Natural killer cell treated with Interleukin-12 subunit alpha and Interleukin-12 subunit beta and Interleukin-15 and Interleukin-18, amount 100 ng/mL, for 72 hours (primary cell): ENCODE results near the gene SETD6. TPM values are rescaled to one million over a fixed set of nuclear protein-coding genes. Genes with fewer than 3 reads are reported as not detected.

Source experiments
- ATAC-seq, 2 donors: fragments of 150-1000 bp; cut with Tn5 transposase in 1 of 2; sonication (Bioruptor Pico), chemical (Tn5 transposase) in 1 of 2; 2 replicates each; pipeline ENCODE4 v1.10.0; 2021
- DNase-seq: peaks from one replicate; pipeline ENCODE4 v3.0.0; 2022; ENCODE audit warnings: low spot score
- H3K27ac Mint-ChIP-seq, 2 donors: 1 replicate in 1 of 2; 2 replicates in 1 of 2; pipeline ENCODE4 v1.8.0; 2022; ENCODE audit warnings: mixed read lengths in 2 of 2, mild to moderate bottlenecking in 1 of 2, moderate library complexity in 1 of 2
- H3K27me3 Mint-ChIP-seq, 2 donors: 1 replicate in 1 of 2; 2 replicates in 1 of 2; pipeline ENCODE4 v1.8.0; 2022; ENCODE audit warnings: mixed read lengths in 2 of 2
- H3K36me3 Mint-ChIP-seq: one replicate; pipeline ENCODE4 v1.8.0; 2022; ENCODE audit warnings: mixed read lengths
- H3K4me1 Mint-ChIP-seq, 2 donors: 1 replicate in 1 of 2; 2 replicates in 1 of 2; pipeline ENCODE4 v1.8.0; 2022; ENCODE audit warnings: low read depth in 2 of 2, mixed read lengths in 2 of 2, mild to moderate bottlenecking in 1 of 2
- H3K4me3 Mint-ChIP-seq: one replicate; pipeline ENCODE4 v1.8.0; 2022; ENCODE audit warnings: mixed read lengths
- H3K9me3 Mint-ChIP-seq: 2 replicates; pipeline ENCODE4 v1.8.0; 2022; ENCODE audit warnings: mixed read lengths
- total RNA-seq, 2 donors: library from RNA; stranded (reverse); gene quantifications; one replicate each; pipeline ENCODE4 v1.2.3, GENCODE V29; 2022

The SETD6 gene
- total RNA-seq, 2 donors from 2014 or later: 16.4 to 29.1 TPM

DNA sequence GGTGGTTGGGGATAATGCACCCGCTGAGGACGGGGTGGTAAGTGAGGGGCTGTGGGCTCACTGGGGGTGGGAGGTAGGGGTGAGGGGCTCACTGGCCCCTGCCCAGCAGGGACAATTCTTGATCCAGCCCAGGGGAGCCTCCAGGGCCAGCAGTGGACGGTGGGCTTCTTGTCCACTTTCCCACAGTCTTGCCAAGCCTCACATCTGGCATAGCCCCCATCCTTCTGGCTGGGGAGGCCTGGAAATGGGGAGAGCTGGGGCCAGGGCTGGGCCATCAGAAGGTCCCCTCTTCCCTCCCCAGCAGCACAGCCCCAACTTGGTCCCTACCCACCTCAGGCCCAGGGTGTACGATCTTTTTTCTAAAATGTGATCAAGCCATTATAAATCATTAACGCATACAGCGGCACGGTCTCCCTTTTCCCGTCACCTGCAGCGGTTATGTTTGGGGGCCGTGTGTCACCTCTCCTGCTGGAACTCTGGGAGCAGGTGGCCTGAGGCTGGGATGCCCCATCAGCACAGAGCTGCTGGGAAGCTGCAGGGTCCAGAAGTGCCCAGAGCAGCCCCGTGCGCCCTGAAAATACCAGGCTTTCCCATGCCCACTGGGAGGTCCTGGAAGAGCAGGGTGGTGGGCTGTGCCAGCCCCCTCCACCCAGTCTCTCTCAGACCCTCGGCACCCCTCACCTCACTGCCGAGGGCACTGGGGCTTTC lies 7.2 kb upstream of the SETD6 start:
- DNase-seq (no peak), ATAC-seq (no peak)
- no peak overlapping the region for H3K4me3 Mint-ChIP-seq
- no peaks in the 10 kb centered on the region for H3K27me3 Mint-ChIP-seq
- H3K4me1 Mint-ChIP-seq: peaks cover 0 to 6% of the 10 kb centered on the region in 2 donors
- no peaks in the 10 kb centered on the region for H3K9me3 Mint-ChIP-seq
- no peak overlapping the region for H3K27ac Mint-ChIP-seq
- no peaks in the 10 kb centered on the region for H3K36me3 Mint-ChIP-seq

DNA sequence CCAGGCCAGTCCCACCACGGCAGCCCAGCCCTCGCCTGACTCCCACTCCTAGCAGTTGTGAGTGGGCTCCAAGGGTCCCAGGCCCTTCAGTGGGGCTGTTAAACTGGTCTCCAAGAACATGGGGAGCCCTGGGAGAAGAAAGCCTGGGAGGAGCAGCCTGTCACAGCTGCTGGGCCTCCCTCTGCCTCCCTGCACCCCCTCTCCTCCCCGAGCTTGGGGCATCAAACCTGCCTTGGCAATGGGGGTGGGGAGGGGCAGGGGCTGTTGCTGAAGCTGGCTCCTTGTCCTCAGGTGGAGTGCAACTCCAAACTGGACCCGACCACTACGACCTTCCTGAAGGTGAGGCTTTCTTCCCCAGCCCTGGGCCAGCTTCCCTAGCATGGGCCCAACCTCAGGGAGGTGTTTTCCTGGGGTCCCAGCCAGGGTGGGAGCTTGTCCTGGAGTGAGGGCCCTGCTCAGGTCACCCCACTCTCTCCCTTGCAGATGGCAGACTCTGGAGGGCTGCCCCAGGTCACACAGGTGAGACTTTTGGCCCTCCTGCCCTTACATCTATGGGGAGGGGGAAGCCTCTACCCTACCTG lies 6.6 kb upstream of the SETD6 start:
- DNase-seq: no peak
- no peak overlapping the region for H3K27ac Mint-ChIP-seq
- no peaks in the 10 kb centered on the region for H3K36me3 Mint-ChIP-seq
- no peaks in the 10 kb centered on the region for H3K27me3 Mint-ChIP-seq
- H3K9me3 Mint-ChIP-seq: no peaks in the 10 kb centered on the region
- no peak for ATAC-seq
- no peak overlapping the region for H3K4me3 Mint-ChIP-seq
- H3K4me1 Mint-ChIP-seq: peaks cover under 1 to 6% of the 10 kb centered on the region in 2 donors

DNA sequence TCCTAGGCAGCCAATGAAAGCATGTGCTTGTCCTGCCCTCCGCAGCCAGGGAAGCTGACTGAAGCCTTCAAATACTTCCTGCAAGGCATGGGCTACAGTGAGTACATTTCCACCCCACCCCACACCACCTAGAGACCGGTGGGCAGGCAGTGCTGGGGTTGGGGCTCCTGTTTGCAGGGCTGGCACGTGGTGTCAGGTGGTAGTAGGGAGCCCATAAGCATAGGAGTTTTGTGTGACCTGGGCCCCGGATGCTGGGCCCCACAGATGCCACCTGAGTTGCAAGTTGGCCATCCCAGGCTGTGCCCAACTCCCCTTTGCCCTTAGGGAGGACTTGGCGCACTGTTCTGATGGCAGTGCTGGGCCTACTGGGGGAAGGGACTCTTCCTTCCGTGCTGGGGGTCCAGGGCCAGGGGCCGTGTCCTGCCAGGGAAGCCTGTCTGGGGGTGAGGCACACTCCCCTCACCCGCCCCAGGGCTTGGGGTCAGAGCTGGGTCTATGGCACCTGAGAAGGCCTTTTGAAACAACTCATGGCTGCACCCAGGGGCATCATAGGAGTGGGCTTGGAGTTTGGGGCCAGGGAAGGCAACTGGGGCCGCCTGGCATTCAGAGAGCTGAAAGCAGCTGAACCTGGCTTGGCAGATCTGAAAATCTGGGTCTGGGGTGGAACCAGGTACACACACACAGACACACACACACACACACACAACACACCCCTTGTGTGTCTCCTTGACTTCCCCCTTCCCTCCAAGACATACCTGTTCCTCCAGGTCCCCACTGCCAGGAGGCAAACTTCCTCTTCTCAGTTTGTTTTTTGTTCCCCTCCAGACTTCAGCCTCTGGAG lies 5.8 kb upstream of the SETD6 start:
- no peak for ATAC-seq

DNA sequence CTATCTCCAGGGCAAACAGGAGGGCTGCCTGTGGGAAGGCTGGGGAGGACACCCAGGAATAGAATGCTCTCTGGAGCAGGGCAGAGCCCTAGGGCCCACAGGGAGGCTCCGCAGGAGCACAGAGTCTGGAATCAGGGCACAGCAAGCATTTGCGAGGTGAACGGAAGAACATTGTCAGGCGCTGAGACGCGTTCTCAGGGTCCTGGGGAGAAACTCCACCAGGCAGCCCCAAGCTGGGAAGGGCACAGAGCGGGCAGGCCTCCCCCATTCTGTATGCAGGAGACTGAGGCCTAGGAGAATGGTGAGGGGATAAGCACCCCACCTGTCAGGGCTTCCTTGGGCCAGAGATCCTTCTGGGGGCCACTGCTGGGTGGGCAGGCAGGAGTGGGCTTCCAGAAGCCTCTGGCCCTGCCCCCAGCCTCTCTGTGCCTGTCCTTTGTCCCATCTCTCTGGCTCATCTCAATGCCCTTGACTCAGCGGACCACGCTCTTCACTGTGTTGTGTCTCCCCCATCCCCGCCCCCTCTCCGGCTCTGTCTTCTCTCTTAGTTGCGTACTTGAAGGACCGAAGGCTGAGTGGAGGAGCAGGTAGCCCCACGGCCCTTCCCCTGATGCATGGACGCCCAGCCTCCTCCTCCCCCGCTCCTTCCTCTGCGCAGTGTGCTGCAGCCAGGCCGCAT lies 5.1 kb upstream of the SETD6 start:
- no peaks in the 10 kb centered on the region for H3K9me3 Mint-ChIP-seq
- H3K4me1 Mint-ChIP-seq: peaks cover 13 to 16% of the 10 kb centered on the region in 2 donors
- no peak overlapping the region for H3K27ac Mint-ChIP-seq

More for the DNA sequence above, 5.8 kb upstream of the SETD6 start:
- no peaks in the 10 kb centered on the region for H3K36me3 Mint-ChIP-seq
- H3K27me3 Mint-ChIP-seq: no peaks in the 10 kb centered on the region
- H3K4me1 Mint-ChIP-seq: peaks cover 5 to 10% of the 10 kb centered on the region in 2 donors
- no peak for DNase-seq
- H3K9me3 Mint-ChIP-seq: no peaks in the 10 kb centered on the region
- no peak overlapping the region for H3K27ac Mint-ChIP-seq
- no peak overlapping the region for H3K4me3 Mint-ChIP-seq

DNA sequence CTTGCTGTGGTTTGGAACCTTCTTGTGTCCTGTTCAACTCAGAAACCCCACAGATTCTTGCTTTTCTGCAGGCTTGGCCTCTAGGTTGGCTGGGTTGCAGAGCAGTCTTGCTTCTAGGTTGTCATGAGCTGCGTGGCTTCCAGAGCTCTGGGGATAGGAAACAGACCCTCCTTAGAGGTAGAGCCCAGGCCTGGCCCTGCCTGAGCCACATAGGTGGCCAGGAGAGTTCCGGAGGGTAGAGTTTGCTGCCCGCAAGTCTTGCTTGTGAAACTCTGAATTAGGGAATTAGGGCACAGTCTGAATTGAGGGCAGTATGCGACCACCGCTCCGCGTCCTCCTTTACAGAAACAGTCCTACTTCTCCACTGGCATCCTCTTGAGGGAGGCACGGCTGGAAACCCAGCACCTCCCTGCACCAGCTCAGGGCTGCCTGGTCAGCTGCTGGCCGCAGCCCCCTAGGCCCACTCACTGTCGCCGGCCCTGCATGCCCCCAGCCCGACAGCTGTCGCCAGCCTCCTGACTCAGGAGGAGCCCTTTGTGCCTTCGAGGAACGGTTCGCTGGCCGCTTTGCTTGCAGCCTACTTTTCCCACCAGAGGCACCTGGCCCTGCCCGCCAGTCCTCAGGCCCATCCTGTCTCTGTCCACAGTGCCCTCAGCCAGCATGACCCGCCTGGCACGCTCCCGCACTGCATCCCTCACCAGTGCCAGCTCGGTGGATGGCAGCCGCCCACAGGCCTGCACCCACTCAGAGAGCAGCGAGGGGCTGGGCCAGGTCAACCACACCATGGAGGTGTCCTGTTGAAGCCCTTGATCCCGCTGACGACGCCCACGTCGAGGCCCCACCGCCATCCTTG lies 4.3 kb upstream of the SETD6 start:
- no peaks in the 10 kb centered on the region for H3K36me3 Mint-ChIP-seq
- H3K27me3 Mint-ChIP-seq: no peaks in the 10 kb centered on the region
- DNase-seq: no peak
- H3K27ac Mint-ChIP-seq: no peak overlapping the region
- H3K4me1 Mint-ChIP-seq: peaks cover 14 to 16% of the 10 kb centered on the region in 2 donors
- ATAC-seq: no peak
- no peaks in the 10 kb centered on the region for H3K9me3 Mint-ChIP-seq
- no peak overlapping the region for H3K4me3 Mint-ChIP-seq

More for the DNA sequence above, 5.1 kb upstream of the SETD6 start:
- Mint-ChIP-seq H3K27me3 (no peaks in the 10 kb centered on the region), H3K36me3 (no peaks in the 10 kb centered on the region), H3K4me3 (no peak overlapping the region)
- ATAC-seq: no peak
- DNase-seq: no peak

DNA sequence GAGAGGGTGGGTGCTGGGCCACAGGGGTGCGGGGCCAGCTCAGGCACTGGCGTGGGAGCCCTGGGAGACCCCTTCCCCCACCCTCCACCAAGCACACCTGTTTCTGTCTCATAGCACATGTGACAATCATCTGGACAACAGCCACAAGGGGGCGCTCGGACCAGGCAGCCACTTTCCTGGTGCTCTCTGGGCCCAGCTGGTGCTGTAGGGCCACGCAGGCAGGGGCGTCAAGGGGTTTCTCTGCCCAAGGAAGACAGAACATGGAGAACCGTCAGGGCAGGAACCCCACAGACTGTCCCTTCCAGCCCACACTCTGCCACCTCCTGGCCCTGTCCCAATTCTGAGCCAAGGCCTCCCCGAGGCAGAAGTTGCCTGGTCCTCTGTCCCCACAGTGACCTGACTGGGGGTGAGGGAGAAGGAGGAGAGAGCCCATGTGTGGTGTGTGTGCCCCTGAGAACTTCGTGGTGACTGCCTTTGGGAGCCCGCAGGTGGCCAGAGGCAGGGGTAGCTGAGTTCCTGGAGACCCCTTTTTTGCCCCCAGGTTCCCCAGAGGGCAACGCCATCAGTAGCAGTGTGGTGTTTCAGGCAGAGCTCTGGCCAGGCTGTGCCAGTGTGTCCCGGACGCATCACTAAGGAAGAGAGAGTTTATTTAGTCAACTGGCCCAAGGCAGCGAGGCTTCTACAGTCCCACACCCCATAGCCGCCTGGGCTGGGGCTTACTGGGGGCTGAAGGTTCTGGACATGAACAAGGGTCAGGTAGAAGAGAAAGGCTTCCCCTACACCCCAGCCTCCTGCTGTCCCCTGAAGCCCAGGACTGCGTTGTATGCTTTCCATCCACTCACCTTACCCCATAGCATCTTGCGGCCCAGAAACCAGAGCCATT lies 3.1 kb upstream of the SETD6 start:
- Mint-ChIP-seq H3K4me1 (peaks cover 19 to 20% of the 10 kb centered on the region in 2 donors), H3K9me3 (no peaks in the 10 kb centered on the region), H3K27me3 (no peaks in the 10 kb centered on the region), H3K27ac (peak overlapping the region in 1 of 2 donors; percentile 53), H3K36me3 (no peaks in the 10 kb centered on the region), H3K4me3 (no peak overlapping the region)
- DNase-seq: peak; percentile 80
- ATAC-seq: no peak

DNA sequence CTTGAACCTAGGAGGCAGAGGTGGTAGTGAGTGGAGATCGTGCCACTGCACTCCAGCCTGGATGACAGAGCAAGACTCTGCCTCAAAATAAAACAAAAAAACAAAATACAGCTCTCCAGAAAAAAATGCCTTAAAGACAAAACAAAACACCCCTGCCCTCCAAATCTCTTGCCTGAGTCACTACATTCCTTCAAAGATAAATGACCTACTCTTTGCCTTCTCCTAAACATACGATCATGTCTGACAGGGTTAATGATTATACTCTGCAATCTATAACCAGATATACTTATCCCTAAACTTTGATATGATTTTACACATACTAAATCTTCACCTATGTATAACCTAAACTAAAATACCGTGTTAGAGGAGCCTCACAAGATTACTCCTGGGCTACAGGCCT lies 1.4 kb upstream of the SETD6 start:
- H3K9me3 Mint-ChIP-seq: no peaks in the 10 kb centered on the region
- no peak overlapping the region for H3K27ac Mint-ChIP-seq
- no peak for ATAC-seq
- no peak for DNase-seq
- H3K36me3 Mint-ChIP-seq: peaks cover 8% of the 10 kb centered on the region
- H3K27me3 Mint-ChIP-seq: no peaks in the 10 kb centered on the region
- peaks cover 25 to 29% of the 10 kb centered on the region in 2 donors for H3K4me1 Mint-ChIP-seq
- H3K4me3 Mint-ChIP-seq: no peak overlapping the region

DNA sequence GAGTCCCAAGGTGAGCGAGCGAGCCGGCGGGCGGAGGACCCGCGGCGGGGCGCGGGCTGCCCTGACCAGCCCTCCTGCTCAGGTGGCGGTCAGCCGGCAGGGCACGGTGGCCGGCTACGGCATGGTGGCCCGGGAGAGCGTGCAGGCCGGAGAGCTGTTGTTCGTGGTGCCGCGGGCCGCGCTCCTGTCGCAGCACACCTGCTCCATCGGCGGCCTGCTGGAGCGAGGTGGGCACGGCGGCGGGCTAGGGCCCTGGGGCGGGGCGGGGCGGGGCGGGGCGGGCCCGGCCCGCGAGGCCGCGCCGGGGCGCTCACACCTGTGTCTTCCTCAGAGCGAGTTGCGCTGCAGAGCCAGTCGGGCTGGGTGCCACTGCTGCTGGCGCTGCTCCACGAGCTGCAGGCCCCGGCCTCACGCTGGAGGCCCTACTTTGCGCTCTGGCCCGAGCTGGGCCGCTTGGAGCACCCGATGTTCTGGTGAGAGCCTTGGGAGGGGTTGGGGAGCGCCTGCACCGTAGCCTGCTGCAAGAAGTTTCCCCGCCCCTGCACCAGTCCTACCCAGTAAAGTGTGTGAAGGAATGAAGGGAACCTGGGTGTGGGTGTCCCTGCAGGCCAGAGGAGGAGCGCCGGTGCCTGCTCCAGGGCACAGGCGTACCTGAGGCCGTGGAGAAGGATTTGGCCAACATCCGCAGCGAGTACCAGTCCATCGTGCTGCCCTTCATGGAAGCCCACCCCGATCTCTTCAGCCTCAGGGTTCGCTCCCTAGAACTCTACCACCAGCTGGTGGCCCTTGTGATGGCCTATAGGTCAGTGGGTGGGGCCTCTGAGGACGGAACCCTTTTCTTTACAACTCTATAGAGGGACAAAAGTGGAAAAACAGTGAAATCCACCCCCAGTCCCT lies 802 bp downstream of the SETD6 start:
- Mint-ChIP-seq H3K4me3 (peak overlapping the region; percentile 96), H3K27ac (peak overlapping the region in 1 of 2 donors; percentile 72), H3K27me3 (no peaks in the 10 kb centered on the region), H3K36me3 (peaks cover 12% of the 10 kb centered on the region), H3K4me1 (peaks cover 25 to 29% of the 10 kb centered on the region in 2 donors), H3K9me3 (no peaks in the 10 kb centered on the region)
- peak; percentile 59 to 63 for ATAC-seq
- no peak for DNase-seq

DNA sequence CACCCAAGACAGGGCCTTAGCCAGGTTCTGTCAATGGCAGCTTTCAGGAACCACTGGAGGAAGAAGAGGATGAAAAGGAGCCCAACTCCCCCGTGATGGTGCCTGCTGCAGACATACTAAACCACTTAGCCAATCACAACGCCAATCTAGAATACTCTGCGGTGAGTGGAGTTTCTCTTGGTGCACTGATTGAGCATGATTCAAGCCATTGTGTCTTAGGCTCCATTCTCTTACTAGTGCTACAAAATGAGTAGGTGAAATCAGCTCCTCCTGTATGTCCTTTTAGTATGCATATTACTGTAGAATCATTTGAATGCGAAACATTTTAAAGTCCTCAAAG lies 1.4 kb downstream of the SETD6 start:
- Mint-ChIP-seq H3K36me3 (peaks cover 12% of the 10 kb centered on the region), H3K9me3 (no peaks in the 10 kb centered on the region), H3K4me3 (peak overlapping the region; percentile 58), H3K27me3 (no peaks in the 10 kb centered on the region), H3K4me1 (peaks cover 25 to 29% of the 10 kb centered on the region in 2 donors), H3K27ac (peak overlapping the region in 1 of 2 donors; percentile 43)
- no peak for ATAC-seq
- no peak for DNase-seq

DNA sequence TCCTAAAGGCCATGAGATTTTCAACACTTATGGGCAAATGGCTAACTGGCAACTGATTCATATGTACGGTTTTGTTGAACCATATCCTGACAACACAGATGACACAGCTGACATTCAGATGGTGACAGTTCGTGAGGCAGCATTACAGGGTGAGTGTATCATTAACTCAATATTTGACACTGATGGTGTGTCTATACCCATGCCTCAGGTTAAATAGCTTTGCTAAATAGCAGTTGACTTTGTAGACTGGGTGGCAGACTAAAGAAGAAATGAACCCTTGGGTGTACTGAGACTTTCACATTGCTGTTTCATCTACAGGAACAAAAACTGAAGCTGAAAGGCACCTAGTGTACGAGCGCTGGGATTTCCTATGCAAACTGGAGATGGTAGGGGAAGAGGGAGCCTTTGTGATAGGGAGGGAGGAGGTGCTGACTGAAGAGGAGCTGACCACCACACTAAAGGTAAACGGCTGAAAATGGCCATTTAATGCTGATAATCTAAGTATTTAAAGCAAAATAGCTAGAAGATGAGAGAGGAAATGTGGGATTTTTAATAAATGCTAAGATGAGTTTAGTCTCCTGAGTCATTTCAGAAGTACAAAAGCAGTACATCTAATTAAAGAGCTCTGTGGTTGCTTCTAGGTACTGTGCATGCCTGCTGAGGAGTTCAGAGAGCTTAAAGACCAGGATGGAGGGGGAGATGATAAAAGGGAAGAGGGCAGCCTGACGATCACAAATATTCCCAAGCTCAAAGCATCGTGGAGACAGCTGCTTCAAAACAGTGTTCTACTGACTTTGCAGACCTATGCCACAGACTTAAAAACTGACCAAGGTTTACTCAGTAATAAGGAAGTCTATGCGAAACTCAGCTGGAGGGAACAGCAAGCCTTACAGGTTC lies 3.0 kb downstream of the SETD6 start:
- H3K4me1 Mint-ChIP-seq: peaks cover 22 to 29% of the 10 kb centered on the region in 2 donors
- H3K4me3 Mint-ChIP-seq: peak overlapping the region; percentile 20
- peak overlapping the region; percentile 31 to 43 for H3K27ac Mint-ChIP-seq
- peaks cover 22% of the 10 kb centered on the region for H3K36me3 Mint-ChIP-seq
- DNase-seq: no peak
- no peaks in the 10 kb centered on the region for H3K9me3 Mint-ChIP-seq
- ATAC-seq: no peak
- H3K27me3 Mint-ChIP-seq: no peaks in the 10 kb centered on the region

DNA sequence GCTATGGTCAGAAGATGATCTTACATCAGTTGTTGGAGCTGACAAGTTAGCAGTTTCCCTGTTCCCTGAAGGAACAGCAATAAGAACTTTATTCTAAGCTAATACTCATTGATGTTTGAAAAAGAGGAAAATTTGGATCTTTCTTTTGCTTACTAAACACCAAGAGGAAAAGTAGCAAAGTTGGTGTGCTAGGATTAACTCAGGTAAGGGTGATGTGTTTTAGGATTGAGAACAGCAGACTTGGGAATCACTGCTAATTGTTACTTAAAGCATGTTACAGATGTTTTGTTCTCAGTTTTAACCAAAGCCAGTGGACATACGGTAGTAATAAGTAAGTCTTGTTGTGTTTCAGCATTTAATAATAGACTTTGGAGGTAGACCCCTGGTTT lies 3.7 kb downstream of the SETD6 start:
- no peak for DNase-seq
- Mint-ChIP-seq H3K36me3 (peaks cover 23% of the 10 kb centered on the region), H3K4me3 (no peak overlapping the region), H3K27me3 (no peaks in the 10 kb centered on the region), H3K27ac (peak overlapping the region in 1 of 2 donors; percentile 31), H3K9me3 (no peaks in the 10 kb centered on the region), H3K4me1 (peaks cover 20 to 26% of the 10 kb centered on the region in 2 donors)
- ATAC-seq: no peak
